ENCODE measurements around the gene MAEA.

MAEA gene

DNA sequence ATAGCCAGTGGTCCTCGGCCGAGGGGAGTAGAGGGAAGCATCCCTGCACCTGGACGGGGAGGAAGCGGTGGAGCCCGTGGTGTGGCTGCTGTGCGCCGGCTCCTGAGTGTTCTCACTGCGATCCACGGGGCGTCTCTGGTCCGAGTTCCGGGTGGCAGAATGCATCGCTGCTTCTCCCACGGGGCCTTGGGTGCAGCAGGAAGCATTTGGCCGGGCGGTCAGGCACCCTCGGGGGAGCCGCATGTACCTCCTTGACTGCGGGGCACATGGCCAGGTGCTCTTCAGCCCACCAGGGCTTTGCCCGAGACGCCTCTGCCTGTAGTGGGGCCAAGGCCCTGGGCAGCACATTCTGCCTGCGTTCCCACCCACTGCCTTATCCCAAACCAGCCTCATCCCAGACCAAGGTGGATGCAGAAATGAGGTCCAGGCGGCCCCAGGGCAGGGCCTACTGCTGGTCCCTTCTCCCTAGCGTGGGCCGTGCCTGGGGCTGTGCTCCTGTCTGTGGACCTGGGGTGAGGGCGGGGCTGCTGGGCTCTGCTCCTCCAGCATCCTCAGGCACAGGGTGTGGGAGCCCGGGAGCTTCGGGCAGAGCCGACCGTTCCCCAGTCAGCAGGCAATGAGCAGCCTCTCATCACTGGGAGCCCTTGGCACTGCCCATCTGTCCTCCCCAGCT, 89.0 kb downstream of the MAEA start:
- TF ChIP-seq CTCF (IDR thresholded peaks at IDR 0.05; ENCODE audit: low read depth, low read length) (no peak), MYC (IDR thresholded peaks at IDR 0.05; ENCODE audit: low read depth, low read length) (no peak), MAX (IDR thresholded peaks at IDR 0.05; ENCODE audit: low read depth, low read length) (no peak), POLR2A (IDR thresholded peaks at IDR 0.05; ENCODE audit: extremely low read depth, insufficient read length) (no peak)
- DNase-seq (ENCODE audit: low read depth) = no peak

DNA sequence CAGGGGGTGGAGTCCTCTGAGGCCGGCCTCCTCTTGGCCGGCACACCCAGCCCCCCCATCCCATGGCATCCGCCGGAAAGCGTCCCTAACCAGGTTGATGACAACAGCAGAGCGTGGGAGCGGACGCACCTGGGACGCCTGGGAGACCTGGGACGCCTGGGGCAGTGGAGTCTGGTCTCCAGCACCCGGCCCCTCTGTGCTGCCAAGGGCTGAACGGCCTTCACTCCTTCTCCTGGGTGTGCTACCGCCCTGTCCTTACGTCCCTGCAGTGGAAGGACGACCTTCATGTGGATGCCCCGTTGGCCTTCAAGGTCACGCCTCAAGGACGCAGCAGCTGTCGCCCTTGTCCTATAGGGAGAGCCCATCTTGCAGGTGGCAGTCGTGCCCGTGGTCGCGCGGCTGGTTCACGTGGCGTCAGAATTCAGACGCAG, 89.7 kb downstream of the MAEA start:
- TF ChIP-seq CTCF (IDR thresholded peaks at IDR 0.05; ENCODE audit: low read depth, low read length) (no peak), MAX (IDR thresholded peaks at IDR 0.05; ENCODE audit: low read depth, low read length) (no peak), MYC (IDR thresholded peaks at IDR 0.05; ENCODE audit: low read depth, low read length) (no peak), POLR2A (IDR thresholded peaks at IDR 0.05; ENCODE audit: extremely low read depth, insufficient read length) (no peak)
- H3K4me3 ChIP-seq (ENCODE audit: low read depth, low read length) = no peak overlapping the region
- no peak for DNase-seq (ENCODE audit: low read depth)

More for the DNA sequence above, 89.0 kb downstream of the MAEA start:
- no peak overlapping the region for H3K4me3 ChIP-seq (ENCODE audit: low read depth, low read length)

- H3K4me3 ChIP-seq (ENCODE audit: low read depth, low read length) = no peak overlapping the region
- DNase-seq (ENCODE audit: low read depth) = no peak
- TF ChIP-seq CTCF (IDR thresholded peaks at IDR 0.05; ENCODE audit: low read depth, low read length) (no peak), POLR2A (IDR thresholded peaks at IDR 0.05; ENCODE audit: extremely low read depth, insufficient read length) (no peak), MYC (IDR thresholded peaks at IDR 0.05; ENCODE audit: low read depth, low read length) (no peak), MAX (IDR thresholded peaks at IDR 0.05; ENCODE audit: low read depth, low read length) (no peak)
Observed at GRCh38 chr4:1379801-1380331, 90.2 kb downstream of the MAEA start.

GRCh38 chr4:1380368-1381151, 90.9 kb downstream of the MAEA start:
- DNase-seq (ENCODE audit: low read depth) = no peak
- TF ChIP-seq MAX (IDR thresholded peaks at IDR 0.05; ENCODE audit: low read depth, low read length) = no peak
- TF ChIP-seq CTCF (IDR thresholded peaks at IDR 0.05; ENCODE audit: low read depth, low read length) = no peak
- TF ChIP-seq POLR2A (IDR thresholded peaks at IDR 0.05; ENCODE audit: extremely low read depth, insufficient read length) = no peak
- TF ChIP-seq MYC (IDR thresholded peaks at IDR 0.05; ENCODE audit: low read depth, low read length) = no peak

GRCh38 chr4:1381181-1381621, 91.5 kb downstream of the MAEA start:
- DNase-seq (ENCODE audit: low read depth) = no peak
- TF ChIP-seq MAX (IDR thresholded peaks at IDR 0.05; ENCODE audit: low read depth, low read length) (no peak), CTCF (IDR thresholded peaks at IDR 0.05; ENCODE audit: low read depth, low read length) (no peak), MYC (IDR thresholded peaks at IDR 0.05; ENCODE audit: low read depth, low read length) (no peak), POLR2A (IDR thresholded peaks at IDR 0.05; ENCODE audit: extremely low read depth, insufficient read length) (no peak)

More at GRCh38 chr4:1380368-1381151, 90.9 kb downstream of the MAEA start:
- no peak overlapping the region for H3K4me3 ChIP-seq (ENCODE audit: low read depth, low read length)

More at GRCh38 chr4:1381181-1381621, 91.5 kb downstream of the MAEA start:
- no peak overlapping the region for H3K4me3 ChIP-seq (ENCODE audit: low read depth, low read length)

All from NB4 (cell line).